GM18951 (cell line): ENCODE data around the gene TMEM132D.

ENCODE experiments used
- POLR2A ChIP-seq: IDR thresholded peaks from 4 replicates; pipeline ENCODE4 v1.6.1; 2011; ENCODE audit warnings: mild to moderate bottlenecking; ENCODE audit not compliant: insufficient read length, insufficient read depth; ENCODE audit errors: extremely low read depth
- in situ Hi-C: fragments of 300-500 bp; cut with MboI; formaldehyde crosslinking; loops from one replicate; pipeline ENCODE4 v1.12.0; 2022; ENCODE audit warnings: low sequenced_read_pairs, mixed read lengths, inconsistent platforms; ENCODE audit not compliant: unreplicated experiment

Gene TMEM132D

DNA sequence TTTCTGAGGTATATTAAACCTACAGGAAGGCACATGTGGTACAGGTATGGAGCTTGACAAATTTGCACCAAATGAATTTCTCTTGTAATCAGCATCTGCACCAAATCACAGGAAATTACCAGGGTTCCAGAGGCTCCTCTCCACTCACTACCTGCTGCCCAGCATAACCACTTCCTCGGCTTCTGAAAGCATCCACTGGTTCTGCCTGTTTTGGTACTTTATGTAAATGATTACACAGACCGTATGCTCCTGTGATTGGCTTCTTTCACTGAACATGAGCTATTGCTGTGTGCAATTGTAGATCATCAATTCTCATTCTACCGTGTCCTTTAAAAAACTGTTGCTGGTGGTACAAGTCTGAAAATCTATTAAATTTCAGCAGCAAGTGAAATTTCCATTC is 522.1 kb downstream of the TMEM132D start:
- no peak for TF ChIP-seq POLR2A
- in situ Hi-C loops = no loop called here

DNA sequence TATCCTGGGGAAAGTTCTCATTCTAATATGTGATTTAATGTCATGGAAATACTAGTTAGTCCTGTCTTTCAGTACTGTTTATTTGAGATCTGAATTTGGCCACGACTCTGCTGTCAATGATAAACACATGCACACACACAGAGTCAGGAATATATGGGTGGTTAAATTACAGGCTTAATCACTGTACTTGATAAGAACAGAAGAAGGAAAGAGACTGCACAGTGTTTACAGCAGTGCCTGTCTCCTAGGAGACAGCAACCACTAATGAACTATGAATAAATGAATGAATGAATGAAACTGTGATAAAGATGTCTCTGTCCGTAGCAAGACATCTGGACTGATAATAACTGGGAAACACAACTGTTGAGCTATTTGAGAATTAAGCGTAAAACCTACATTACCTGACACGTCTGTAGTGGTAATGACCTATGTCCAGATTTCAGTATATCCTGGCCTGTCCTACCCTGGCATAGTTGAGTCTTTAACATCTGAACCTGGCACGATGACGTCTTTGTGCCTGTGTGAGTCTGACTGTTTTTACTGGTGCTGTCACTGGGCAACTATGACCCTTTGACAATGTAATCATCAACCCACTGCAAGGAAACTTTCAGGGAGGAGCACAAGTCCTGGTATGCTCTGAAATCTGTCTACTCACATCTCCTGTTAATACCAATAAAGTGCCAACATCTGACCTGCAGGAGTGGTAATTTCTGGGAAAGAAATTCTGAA is 524.6 kb downstream of the TMEM132D start:
- in situ Hi-C loops = no loop called here
- no peak for TF ChIP-seq POLR2A

DNA sequence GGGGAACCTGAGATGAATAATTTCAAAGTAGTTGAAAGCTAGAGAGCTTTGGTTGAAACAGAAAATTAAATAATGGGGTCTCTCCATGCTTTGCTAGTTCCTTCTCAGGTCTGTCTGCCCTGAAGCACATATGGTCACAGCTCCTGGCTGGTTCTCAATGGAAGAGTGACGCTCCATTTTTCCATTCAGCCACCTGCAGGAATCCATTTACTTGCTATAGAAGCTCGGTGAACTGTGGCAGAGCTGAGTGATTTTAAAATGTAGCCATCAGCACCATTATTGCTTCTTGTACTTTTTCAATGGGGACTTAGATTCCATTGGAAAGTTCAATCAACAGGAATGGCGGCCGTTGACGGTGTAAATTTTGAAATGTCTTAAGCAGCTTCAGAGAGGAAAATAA is 525.3 kb downstream of the TMEM132D start:
- no peak for TF ChIP-seq POLR2A

DNA sequence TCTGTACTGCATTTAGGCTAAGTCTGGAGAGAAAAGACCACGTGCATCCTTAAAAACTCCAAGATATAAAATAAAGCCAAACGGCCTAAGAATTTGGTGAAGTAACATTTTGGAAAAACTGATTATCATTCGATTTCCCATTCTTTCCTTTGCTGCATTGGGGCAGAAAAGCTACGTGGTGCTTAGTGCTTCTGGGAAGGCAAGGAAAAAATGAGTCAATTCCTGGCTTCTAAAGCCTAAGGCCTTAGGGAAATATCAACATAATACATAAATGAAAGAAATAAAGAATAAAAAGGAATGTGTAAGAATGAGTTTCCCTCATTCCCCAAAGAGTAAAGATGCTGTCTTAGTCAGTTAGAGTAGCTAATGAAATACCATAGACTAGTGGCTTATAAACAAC is 530.1 kb downstream of the TMEM132D start:
- no peak for TF ChIP-seq POLR2A

More for the DNA sequence above, 525.3 kb downstream of the TMEM132D start:
- in situ Hi-C loops = no loop called here

DNA sequence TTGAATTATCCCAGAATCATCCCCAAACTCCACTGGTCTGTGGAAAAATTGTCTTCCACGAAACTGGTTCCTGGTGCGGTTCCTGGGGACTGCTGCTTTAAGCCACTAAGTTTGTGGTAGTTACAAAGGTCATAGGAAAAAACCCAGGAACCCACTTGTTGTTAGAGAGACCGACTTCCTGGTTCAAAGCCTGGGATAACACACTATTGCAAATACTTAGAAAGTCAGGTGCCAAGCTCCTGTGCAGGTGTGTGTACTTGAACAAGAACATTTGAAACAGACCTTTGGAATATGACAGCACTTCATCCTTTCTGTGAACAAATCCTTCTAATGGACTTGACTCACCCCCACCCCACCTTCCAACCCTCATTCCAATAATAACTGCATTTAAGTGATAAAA is 530.9 kb downstream of the TMEM132D start:
- in situ Hi-C loops = no loop called here
- TF ChIP-seq POLR2A = no peak

More for the DNA sequence above, 530.1 kb downstream of the TMEM132D start:
- in situ Hi-C loops = no loop called here

DNA sequence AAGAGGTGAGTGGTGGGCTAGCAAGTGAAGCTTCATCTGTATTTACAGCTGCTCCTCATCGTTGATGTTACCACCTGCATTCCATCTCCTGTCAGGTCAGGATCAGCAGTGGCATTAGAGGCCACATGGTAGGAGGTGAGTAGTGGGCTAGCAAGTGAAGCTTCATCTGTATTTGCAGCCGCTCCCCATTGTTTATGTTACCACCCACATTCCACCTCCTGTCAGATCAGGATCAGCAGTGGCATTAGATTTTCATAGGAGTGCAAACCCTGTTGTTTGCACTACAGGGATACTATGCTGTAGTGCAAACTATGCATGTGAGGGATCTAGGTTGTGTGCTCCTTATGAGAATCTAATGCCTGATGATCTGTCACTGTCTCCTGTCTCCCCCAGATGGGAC is 531.5 kb downstream of the TMEM132D start:
- no peak for TF ChIP-seq POLR2A
- in situ Hi-C loops = no loop called here

DNA sequence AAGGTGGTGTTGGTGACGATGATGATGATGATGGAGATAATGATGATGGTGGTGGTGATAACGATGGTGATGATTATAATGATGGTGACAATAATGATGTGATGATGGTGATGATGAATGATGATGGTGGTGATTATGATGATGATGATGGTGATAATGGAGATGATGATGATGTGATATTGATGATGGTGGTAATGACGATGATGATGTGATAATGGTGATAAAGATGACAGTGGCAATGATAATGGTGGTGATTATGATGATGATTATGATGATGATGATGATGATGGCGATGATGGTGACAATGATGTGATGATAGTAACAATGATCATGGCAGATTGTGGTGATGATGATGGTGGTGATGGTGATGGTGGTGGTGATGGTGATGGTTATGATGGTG is 532.6 kb downstream of the TMEM132D start:
- in situ Hi-C loops = no loop called here

DNA sequence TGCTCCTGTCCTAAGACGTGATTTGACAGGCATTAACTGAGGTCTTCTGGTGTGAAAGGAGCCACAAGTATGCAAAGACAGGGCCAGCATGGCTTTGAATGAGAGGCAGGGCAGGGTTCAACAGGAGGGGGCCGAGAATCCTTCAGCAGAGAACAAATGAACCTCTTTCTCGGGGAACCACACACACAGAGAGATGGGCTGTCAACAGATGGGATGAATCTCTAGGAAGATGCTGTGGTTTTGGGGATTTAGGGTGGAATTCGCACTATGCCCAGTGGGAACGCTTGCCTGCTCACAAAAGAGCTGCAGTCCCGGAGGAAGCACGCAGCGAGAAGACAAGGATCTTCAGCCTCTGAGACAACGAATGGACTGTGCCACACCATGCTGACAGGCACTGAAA is 537.2 kb downstream of the TMEM132D start:
- in situ Hi-C loops = no loop called here
- no peak for TF ChIP-seq POLR2A

More for the DNA sequence above, 532.6 kb downstream of the TMEM132D start:
- TF ChIP-seq POLR2A = no peak

DNA sequence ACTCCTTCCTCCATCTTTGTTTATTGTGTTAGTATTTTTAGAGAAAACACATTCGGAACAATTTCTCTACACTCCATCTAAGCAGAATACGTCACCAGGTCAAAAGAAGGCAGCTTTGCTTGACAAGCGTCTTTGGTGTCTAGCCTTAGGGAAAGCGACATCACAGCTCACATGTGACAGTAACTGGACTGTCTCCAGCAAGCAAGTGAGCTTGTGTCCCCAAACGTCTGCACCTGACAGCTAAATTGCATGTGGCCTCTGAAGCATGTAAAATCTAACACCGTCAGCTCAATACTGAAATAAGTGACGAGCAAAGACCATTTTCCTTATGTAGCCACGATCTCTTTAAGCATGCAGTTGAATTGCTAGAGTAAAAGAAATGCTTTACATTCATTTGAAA is 540.8 kb downstream of the TMEM132D start:
- in situ Hi-C loops = no loop called here
- no peak for TF ChIP-seq POLR2A

DNA sequence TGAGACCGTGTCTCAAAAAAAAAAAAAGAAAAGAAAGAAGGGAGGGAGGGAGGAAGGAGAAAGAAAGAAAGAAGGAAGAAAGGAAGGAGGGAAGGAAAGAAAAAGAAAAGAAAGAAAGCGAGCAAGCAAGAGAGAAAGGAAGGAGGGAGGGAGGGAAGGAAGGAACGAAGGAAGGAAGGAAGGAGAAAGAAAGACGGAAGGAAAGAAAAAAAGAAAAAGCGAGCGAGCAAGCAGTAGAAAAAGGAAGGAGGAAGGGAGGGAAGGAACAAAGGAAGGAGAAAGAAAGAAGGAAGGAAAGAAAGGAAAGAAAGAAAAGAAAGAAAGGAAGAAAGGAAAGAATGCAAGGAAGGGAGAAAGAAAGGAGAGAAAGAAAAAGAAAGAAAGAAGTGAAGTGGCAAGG is 546.6 kb downstream of the TMEM132D start:
- in situ Hi-C loops = no loop called here
- TF ChIP-seq POLR2A = no peak

DNA sequence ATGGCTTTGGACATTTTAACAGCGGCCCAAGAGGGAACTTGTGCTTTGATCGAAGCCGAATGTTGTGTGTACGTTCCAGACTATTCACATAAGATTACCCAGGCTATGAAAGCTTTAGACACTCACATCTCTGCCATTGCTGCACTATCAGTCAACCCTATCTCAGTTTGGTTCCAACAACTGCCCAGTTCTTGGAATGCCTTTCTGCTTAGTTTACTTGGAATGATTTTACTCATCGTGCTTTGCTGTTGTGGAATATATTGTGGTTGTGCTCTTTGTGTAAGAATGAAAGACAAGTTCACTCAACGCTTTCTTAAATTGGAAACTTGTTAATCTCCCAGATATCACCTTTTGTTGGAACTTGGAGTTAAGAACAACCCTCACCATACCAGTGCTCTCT is 552.3 kb downstream of the TMEM132D start:
- in situ Hi-C loops = no loop called here
- no peak for TF ChIP-seq POLR2A

DNA sequence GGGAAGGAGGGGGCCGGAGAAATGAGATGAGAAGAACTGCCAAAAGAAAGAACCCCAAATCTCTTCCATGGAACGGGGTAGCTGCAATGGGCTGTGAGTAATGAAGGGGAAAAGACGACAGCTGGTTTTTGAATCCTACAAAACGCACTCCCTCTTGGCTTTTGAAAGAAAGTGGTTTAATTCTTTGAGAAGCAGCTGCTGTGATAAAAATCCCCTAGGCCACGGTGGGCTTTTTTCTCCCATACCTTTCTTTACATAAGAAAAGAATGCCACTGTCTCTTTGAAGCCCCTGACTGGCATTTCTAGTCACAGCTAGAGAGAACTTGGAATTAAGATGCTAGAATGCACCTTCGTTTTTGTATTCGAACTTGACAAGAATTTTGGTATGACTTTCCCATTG is 564.5 kb downstream of the TMEM132D start:
- TF ChIP-seq POLR2A = no peak
- in situ Hi-C loops = no loop called here

DNA sequence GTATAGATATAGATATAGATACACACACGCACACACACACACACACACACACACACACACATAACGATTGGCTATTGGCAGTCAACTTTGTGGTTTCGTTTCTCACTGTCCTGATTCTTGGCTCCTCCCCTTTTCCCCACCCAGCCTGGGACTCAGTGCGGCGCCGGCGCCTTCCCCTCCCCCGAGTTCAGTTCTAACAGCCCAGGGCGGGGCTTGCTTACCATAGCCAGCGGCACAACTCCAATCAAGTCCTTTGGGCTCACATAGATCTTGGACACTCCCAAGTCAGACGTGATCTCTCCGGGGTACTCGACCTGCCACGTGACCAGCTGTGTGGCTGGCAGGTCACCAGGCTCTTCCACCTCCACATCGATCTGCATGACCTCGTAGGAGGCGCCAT is 566.4 kb downstream of the TMEM132D start:
- in situ Hi-C loops = no loop called here
- no peak for TF ChIP-seq POLR2A

DNA sequence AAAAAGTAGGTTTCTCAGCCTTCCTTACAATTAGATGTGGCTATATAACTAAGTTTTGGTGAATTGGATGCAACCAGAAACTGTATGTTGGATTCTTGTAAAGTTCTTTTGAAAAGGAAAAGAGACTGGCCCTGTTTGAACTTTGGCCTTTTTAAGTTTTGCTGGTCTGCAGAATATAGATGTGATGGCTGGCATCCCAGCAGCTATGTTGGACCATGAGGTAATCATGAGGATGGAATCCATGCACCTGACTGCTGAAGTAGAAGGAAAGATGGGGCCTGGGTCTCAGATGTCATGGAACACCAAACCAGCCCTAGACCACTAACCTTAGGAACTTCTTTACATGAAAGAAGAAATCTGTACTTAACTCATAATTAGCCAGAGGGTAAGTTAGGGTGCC is 568.1 kb downstream of the TMEM132D start:
- in situ Hi-C loops = no loop called here
- no peak for TF ChIP-seq POLR2A

DNA sequence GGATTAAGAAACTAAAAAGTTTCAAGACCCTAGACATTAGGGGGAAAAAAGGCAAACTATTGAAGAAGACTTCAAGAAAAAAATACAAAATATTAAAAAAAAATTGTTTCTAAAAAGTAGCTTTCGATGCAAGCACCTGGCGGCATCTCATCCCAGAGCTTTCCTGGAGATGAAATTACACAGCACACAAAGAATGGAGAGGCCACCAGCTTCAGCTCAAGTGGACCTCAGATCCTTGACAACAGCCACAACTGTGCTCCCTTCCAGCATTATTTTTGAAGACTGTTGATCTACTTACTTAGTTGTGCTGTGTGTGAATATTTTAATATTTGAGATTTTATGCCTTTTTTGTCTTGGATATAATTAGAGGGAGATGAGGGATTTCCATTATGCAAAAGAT is 571.5 kb downstream of the TMEM132D start:
- TF ChIP-seq POLR2A = no peak
- in situ Hi-C loops = no loop called here

DNA sequence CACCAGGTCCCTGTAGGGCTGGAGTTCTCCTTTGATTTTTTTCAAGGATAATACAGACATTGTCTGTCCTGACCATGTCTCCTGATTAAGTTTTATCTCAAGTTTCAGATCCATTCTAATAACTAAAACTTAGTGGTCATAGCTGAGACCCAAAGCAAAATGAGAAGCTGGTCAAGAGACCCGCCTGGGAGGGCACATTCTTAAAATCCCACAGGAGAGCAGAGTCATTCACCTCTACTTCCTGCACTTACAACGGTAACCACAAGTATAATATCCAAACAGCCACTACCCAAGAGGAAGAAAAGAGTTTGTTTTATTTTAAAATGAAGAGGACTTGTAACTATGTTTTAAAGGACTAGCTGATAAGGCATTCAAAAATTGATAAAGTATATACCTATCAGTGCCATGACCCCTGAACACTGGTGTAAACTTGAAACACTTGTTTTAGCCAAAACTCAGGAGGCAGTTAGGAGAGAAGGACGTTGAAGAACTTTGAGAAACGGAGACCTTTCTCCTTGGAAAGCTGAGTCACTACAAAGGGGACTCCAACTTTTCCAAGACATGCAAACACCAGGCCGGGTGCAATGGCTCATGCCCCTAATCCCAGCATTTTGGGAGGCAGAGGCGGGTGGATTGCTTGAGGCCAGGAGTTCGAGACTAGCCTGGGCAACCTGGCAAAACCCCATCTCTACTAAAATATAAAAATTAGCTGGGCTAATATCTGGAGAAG is 572.3 kb downstream of the TMEM132D start:
- in situ Hi-C loops = no loop called here
- no peak for TF ChIP-seq POLR2A
